Adipocyte (in vitro differentiated cells): ENCODE measurements around the gene SCAMP4.

Source experiments
- DNase-seq: peaks from one replicate; pipeline ENCODE4 v3.0.0-alpha.2; 2015; ENCODE audit warnings: low read depth
- H3K27me3 ChIP-seq: replicated peaks from 2 replicates; pipeline ENCODE4 v1.7.0; 2013; ENCODE audit warnings: mild to moderate bottlenecking, low read length, moderate library complexity; ENCODE audit not compliant: control insufficient read depth, insufficient read depth
- H3K36me3 ChIP-seq: 2 replicates; pipeline ENCODE4 v1.7.0; 2013; ENCODE audit warnings: low read length, mild to moderate bottlenecking, moderate library complexity; ENCODE audit not compliant: control insufficient read depth, insufficient read depth, severe bottlenecking
- H3K4me1 ChIP-seq: 2 replicates; pipeline ENCODE4 v1.7.0; 2013; ENCODE audit warnings: mild to moderate bottlenecking, low read length, moderate library complexity; ENCODE audit not compliant: control insufficient read depth, insufficient read depth
- H3K4me3 ChIP-seq: 2 replicates; pipeline ENCODE4 v1.7.0; 2013; ENCODE audit warnings: mild to moderate bottlenecking, low read length, moderate library complexity
- H3K9ac ChIP-seq: 2 replicates; pipeline ENCODE4 v1.7.0; 2013; ENCODE audit warnings: mild to moderate bottlenecking, low read length, moderate library complexity
- H3K9me3 ChIP-seq: 2 replicates; pipeline ENCODE4 v1.7.0; 2013; ENCODE audit warnings: mild to moderate bottlenecking, low read length, moderate library complexity; ENCODE audit not compliant: control insufficient read depth

SCAMP4 gene

DNA sequence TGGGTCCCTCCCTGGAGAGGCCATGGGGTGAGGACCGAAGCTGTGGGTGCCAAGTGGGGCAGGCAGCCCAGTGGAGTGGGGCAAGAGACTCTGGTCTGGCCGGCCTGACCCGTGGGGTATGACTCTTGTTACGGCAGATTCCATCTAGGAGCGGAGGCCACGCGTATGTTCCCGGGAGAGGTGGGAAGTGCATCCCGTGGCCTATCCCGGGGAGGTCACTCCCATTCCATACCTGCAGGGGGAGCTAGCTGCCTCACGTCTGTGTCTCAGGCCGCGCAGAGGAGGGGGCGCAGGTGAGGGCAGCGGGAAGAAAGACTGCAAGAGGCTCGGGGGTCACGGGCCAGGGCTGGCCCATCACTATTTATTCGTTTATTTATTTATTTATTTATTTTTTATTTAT lies 40.7 kb downstream of the SCAMP4 start:
- H3K36me3 ChIP-seq: no peaks in the 10 kb centered on the region
- H3K4me3 ChIP-seq: no peak overlapping the region
- H3K4me1 ChIP-seq: peaks cover 19% of the 10 kb centered on the region
- no peaks in the 10 kb centered on the region for H3K27me3 ChIP-seq
- peak; percentile 47 for DNase-seq
- H3K9me3 ChIP-seq: no peaks in the 10 kb centered on the region
- H3K9ac ChIP-seq: no peak overlapping the region

DNA sequence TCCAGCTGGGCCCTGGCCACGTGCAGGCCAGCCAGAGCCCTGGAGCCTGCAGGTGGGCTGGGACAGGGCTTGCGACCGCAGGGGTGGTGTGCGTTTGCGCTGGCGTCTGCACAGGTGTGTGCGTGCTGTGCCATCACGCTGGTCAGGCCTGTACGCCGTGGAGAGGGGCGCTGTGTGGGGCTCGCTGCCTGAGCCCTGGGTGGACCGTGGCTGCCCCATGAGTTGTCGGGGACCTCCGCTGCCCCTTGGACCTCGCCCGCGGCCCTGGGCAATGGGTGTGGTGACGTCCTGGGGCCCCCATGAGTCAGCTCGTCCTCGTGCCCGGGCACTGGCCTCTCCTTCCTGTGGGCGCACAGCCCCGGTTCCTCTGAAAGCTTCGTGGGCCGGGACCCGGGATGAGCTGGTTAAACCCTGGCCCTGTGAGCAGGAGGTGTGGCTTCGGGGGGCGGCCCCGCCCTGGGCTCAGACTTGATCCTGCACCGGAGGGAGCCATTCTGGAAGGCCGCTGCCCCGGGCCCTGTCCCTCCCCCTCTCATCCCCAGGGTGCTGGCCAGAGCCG lies 42.5 kb downstream of the SCAMP4 start:
- DNase-seq: no peak
- H3K4me3 ChIP-seq: no peak overlapping the region
- H3K36me3 ChIP-seq: peaks cover 5% of the 10 kb centered on the region
- H3K4me1 ChIP-seq: peaks cover 13% of the 10 kb centered on the region
- H3K27me3 ChIP-seq: no peaks in the 10 kb centered on the region
- H3K9ac ChIP-seq: no peak overlapping the region
- H3K9me3 ChIP-seq: no peaks in the 10 kb centered on the region

- no peak for DNase-seq
- no peak overlapping the region for H3K9ac ChIP-seq
- H3K4me1 ChIP-seq: peaks cover 4% of the 10 kb centered on the region
- no peaks in the 10 kb centered on the region for H3K27me3 ChIP-seq
- H3K9me3 ChIP-seq: no peaks in the 10 kb centered on the region
- H3K36me3 ChIP-seq: peaks cover 5% of the 10 kb centered on the region
- H3K4me3 ChIP-seq: no peak overlapping the region
These were observed 44.3 kb downstream of the SCAMP4 start for GRCh38 chr19:1949304-1950101.

GRCh38 chr19:1950640-1951039 lies 45.4 kb downstream of the SCAMP4 start:
- Histone ChIP-seq H3K4me3 (no peak overlapping the region), H3K9me3 (no peaks in the 10 kb centered on the region), H3K27me3 (no peaks in the 10 kb centered on the region), H3K9ac (no peak overlapping the region), H3K36me3 (peaks cover 5% of the 10 kb centered on the region), H3K4me1 (no peaks in the 10 kb centered on the region)
- DNase-seq: no peak

DNA sequence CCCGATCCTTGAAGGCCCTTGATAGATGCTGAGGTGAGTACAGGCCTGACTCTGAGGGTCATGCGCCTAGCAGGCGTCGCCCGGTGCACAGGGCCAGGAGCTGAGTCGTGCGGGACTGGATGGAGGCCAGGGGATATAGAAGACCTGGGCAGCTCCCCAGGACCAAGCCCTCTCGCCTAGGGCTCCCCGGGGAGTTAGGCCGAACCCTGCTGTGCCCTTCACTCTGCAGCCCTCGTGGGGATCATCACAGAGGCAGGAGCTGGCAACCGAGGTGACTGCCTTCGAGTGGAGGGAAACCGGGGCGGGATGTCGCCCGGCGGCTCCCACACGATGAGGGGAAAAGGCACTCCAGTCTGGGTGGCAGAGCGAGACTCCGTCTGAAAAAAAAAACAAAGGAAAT lies 47.4 kb downstream of the SCAMP4 start:
- Histone ChIP-seq H3K9ac (no peak overlapping the region), H3K4me3 (no peak overlapping the region), H3K4me1 (no peaks in the 10 kb centered on the region), H3K36me3 (peaks cover 5% of the 10 kb centered on the region), H3K27me3 (no peaks in the 10 kb centered on the region), H3K9me3 (no peaks in the 10 kb centered on the region)
- DNase-seq: no peak

- H3K36me3 ChIP-seq: peaks cover 5% of the 10 kb centered on the region
- no peak for DNase-seq
- no peak overlapping the region for H3K4me3 ChIP-seq
- no peaks in the 10 kb centered on the region for H3K4me1 ChIP-seq
- no peaks in the 10 kb centered on the region for H3K9me3 ChIP-seq
- no peak overlapping the region for H3K9ac ChIP-seq
- H3K27me3 ChIP-seq: no peaks in the 10 kb centered on the region
These were observed 47.8 kb downstream of the SCAMP4 start for GRCh38 chr19:1953037-1953436.

GRCh38 chr19:1953441-1954094 lies 48.4 kb downstream of the SCAMP4 start:
- Histone ChIP-seq H3K4me1 (no peaks in the 10 kb centered on the region), H3K27me3 (no peaks in the 10 kb centered on the region), H3K9ac (no peak overlapping the region), H3K36me3 (peaks cover 5% of the 10 kb centered on the region), H3K4me3 (no peak overlapping the region), H3K9me3 (no peaks in the 10 kb centered on the region)
- no peak for DNase-seq

- H3K9ac ChIP-seq: no peak overlapping the region
- H3K9me3 ChIP-seq: no peaks in the 10 kb centered on the region
These were observed 49.3 kb downstream of the SCAMP4 start for GRCh38 chr19:1954532-1954933.

GRCh38 chr19:1955171-1956121 lies 50.2 kb downstream of the SCAMP4 start:
- H3K36me3 ChIP-seq: peaks cover 5% of the 10 kb centered on the region
- no peaks in the 10 kb centered on the region for H3K4me1 ChIP-seq
- no peak overlapping the region for H3K4me3 ChIP-seq
- H3K27me3 ChIP-seq: no peaks in the 10 kb centered on the region
- no peaks in the 10 kb centered on the region for H3K9me3 ChIP-seq
- H3K9ac ChIP-seq: no peak overlapping the region
- no peak for DNase-seq

More at GRCh38 chr19:1954532-1954933, 49.3 kb downstream of the SCAMP4 start:
- Histone ChIP-seq H3K27me3 (no peaks in the 10 kb centered on the region), H3K4me1 (no peaks in the 10 kb centered on the region), H3K36me3 (peaks cover 5% of the 10 kb centered on the region), H3K4me3 (no peak overlapping the region)
- DNase-seq: no peak

- no peaks in the 10 kb centered on the region for H3K27me3 ChIP-seq
- H3K4me1 ChIP-seq: no peaks in the 10 kb centered on the region
- H3K4me3 ChIP-seq: no peak overlapping the region
- H3K9me3 ChIP-seq: no peaks in the 10 kb centered on the region
- H3K36me3 ChIP-seq: peaks cover 5% of the 10 kb centered on the region
- H3K9ac ChIP-seq: no peak overlapping the region
- DNase-seq: no peak
These were observed 50.9 kb downstream of the SCAMP4 start for GRCh38 chr19:1956122-1956494.
